NCI-H460 (cell line): Measurements from ENCODE around the gene NAGPA. TPM values are rescaled to one million over a fixed set of nuclear protein-coding genes. Genes with fewer than 3 reads are reported as not detected.

Experiments used
- DNase-seq: peaks from one replicate; pipeline ENCODE4 v3.0.0-alpha.2; 2016; ENCODE audit warnings: low read depth; ENCODE audit errors: extremely low read depth
- total RNA-seq: library from RNA; depleted of rRNA; stranded (reverse); fragments of >200 nt; shearing (Covaris generic); gene quantifications from 2 replicates; pipeline ENCODE4 v1.2.3, GENCODE V29; 2014

NAGPA gene
- total RNA-seq, 1 experiment from 2014 or later = 15.2 TPM

- no peak for DNase-seq
Observed at GRCh38 chr16:5031601-5032000, 2.1 kb downstream of the NAGPA start.

DNA sequence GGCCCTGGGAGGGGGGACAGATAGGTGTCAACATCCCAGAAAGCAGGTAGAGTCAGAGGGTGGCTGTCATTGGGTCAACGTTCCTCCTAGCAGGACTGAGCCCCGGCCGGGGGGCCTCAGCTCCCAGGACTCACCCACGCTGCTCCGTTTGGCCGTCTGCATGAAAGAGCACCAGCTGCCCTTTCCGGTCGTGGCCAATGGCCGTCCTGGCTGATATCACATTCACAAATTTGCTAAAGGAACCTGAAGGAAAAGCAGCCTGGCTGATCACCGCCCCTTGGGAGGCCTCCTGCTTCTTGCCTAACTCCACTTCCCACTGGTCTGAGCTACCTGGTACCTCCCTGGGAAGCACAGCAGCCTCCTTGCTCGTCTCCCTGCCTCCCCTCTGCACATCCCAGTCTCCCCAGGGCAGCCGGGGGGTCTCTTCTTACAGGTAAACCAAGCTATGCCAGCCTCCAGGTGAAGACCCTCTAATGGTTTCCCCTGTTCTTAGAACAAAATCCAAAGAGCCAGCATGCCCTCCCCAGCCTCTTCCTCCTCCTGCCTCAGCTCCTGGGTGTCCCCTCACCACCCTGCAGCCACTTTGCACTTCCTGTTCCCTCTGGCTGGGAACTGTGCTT is 3.4 kb downstream of the NAGPA start:
- no peak for DNase-seq

DNA sequence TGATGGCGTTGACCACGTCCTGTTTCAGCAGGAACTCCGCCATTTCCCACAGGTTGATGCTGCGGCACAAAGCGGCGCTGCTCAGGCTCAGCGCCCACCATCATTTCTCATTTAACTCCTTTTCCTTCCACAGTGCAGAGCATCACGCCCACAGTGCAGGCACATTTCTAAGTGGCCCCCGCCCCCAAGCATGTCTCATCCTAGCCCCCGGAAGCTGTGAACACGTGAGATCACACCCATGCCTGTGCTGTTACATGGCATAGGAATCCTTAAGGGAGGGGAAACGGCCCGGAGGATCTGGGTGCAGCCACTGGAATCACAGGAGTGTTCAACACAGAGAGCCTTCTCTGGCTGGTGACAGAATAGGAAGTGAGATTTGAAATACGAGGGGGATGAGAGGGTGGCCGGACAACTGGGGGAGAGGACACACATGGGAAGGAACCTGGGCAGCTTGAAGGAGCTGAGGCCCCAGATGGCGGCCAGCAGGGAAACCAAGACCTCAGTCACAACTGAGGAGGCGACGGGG is 4.7 kb downstream of the NAGPA start:
- DNase-seq = no peak

- DNase-seq = no peak
Observed at GRCh38 chr16:5027575-5028235, 6.0 kb downstream of the NAGPA start.

DNA sequence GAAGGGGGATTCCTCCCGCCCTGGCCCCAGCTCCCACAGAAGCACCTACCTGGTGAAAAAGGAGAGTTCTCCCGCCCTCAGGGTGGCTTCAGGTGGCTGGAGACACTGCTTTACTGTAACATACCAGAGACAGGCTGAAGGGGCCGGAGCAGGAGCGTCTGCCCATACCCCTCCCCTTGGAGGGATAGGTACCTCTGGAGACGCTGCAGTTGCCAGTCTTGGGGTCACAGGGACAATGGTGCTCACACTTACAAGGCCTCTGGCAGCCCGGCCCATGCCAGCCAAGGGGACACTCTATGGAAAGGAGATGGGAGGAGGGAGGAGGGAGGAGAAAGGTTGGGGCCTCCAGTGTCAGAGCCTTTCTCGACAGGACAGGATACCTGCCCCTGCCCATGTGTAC is 6.6 kb downstream of the NAGPA start:
- DNase-seq = no peak

DNA sequence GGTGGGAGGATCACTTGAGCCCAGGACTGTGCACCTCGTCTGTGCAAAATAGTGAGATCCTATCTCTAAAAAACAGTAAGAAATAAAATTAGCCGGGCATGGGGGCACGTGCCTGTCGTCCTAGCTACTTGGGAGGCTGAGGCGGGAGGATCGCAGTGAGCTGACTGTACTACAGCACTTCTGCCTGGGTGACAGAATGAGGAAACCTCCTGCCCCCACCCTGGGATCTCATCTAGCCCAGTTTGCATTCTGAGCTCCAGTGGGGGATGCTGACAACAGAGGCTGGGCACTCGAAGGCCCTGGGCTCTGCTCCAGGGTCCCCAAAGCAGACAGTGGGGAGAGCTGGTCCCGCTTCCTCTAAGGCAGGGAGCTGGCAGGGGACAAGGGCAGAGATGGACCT is 7.1 kb downstream of the NAGPA start:
- no peak for DNase-seq

GRCh38 chr16:5025171-5025632 is 8.5 kb downstream of the NAGPA start:
- no peak for DNase-seq

GRCh38 chr16:5024632-5025031 is 9.1 kb downstream of the NAGPA start:
- DNase-seq = peak; percentile 20

DNA sequence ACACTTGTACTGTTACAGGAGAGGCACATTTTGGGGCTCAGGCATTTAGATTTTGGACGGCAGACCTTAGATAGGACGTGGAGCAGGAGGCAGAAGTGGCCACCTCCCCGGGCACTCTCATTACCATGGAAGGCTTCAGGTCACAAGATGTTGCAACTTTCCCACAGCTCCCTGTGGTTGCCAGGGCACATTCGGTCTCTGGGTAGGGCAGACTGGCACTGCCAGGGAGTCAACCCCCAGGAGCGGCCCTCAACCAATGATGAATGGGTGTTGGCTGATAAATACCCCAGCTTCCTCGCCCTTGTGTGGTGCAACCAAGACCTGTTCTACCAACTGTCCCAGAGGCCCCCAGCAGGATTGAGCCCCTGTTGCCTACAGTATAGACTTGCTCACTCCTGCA is 11.2 kb downstream of the NAGPA start:
- no peak for DNase-seq

GRCh38 chr16:5020551-5020950 is 13.2 kb downstream of the NAGPA start:
- no peak for DNase-seq

GRCh38 chr16:5019775-5020174 is 14.0 kb downstream of the NAGPA start:
- DNase-seq = no peak

- DNase-seq = no peak
Observed at GRCh38 chr16:5018793-5019192, 14.9 kb downstream of the NAGPA start.

DNA sequence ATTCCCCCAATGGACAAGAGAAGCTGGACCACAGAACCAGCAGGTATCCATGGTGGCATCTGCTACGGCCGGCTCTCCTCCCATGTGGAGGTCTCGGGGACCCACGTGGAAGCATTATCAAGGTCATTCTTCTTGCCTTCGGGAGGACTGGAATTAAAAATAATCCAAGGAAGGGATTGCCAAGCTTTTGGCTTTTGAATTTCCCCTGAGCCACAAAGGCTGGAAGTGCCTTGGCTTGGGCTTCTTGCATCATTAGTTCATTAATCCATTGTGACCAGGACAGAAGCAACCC is 16.1 kb downstream of the NAGPA start:
- no peak for DNase-seq

DNA sequence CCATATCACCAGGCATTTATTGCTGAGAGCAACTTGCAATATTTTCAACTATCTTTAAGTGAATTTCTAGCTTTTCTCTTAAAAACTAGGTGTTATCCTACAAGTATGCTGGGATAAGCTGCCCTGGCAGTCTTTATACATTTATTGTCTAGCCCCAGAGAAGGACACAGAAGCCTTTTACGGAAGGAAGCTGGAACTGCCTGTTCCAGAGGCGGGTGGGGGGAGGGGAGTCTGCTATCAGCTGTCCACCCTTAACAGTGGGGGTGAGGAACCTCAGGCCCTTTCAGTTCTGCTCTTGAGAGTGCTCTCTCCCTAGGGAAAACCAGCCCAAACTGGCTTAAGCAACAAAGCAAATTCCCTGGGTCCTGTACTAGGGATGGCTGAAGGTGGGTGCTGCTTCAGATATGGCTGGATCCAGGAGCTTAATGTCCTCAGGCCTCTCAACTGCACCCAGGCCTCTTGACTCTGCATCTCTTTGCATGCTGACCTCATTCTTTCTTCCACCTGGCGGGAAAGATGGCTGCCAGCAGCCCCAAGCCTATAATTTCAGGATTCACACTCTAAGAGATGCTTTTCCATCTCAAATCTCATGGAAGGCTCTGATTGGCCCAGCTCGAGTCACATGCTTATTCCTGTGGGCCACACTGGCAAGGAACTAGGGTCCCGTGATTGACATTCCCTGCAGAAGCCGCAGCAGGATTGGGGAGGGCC is 16.6 kb downstream of the NAGPA start:
- no peak for DNase-seq

- no peak for DNase-seq
Observed at GRCh38 chr16:5015887-5016286, 17.8 kb downstream of the NAGPA start.

GRCh38 chr16:5015351-5015750 is 18.4 kb downstream of the NAGPA start:
- DNase-seq = no peak

- DNase-seq = no peak
Observed at GRCh38 chr16:5012887-5013286, 20.8 kb downstream of the NAGPA start.

- no peak for DNase-seq
Observed at GRCh38 chr16:5011637-5012036, 22.1 kb downstream of the NAGPA start.

DNA sequence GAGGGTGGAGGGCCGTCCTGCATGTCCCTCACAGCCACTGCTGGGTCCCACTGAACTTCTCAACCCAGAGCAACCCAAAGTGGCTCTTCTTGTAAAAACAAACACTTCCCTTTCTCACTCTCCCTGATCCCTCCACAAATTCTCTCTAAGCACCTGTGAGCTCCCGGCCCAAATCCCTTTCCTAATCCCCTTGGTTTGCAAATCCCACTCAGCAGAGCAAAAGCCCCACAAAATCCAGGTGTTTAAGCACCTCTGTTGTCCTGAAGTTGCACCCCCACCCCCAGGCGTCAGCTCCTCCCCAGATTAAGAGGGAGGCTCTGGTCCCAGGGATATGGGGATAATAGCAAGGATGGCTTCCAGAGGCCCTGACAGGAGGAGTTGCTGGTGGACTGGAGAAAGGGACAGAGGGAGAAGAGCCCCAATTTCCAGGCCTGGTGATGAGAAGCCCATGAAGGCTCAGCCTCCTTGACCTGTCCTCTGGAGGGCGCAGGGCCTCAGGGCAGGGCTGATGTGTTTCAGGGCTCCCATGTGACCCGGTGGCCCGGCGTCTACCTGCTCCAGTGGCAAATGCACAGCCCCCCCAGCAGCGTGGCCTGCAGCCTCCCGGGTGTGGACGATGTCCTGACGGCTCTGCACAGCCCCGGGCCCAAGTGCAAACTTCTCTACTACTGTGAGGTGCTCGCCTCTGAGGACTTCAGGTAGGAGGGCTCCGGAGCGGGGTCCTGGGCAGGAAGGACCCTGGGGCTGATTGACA is 23.0 kb downstream of the NAGPA start:
- no peak for DNase-seq

GRCh38 chr16:5008311-5008731 is 25.4 kb downstream of the NAGPA start:
- no peak for DNase-seq

DNA sequence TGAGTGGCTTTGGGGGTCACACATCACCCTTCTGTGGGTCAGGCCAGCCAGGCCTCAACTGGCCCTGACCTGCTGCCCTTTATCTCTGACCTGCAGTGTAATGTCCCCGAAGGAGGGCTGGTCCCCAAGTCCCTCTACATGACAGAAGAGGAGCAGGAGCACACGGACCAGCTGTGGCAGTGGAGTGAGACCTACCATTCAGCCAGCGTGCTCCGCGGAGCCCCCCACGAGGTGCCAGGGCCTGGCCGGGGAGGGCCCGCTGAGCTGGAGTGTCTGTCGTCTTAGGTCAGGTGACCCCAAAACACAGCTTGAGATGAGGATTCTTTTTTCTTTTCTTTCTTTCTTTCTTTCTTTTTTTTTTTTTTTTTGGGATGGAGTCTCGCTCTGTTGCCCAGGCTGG is 26.5 kb downstream of the NAGPA start:
- DNase-seq = no peak
